ENCODE results near the gene PI3. TPM values are rescaled to one million over a fixed set of nuclear protein-coding genes. Genes with fewer than 3 reads are reported as not detected.

PI3 gene
- total and polyA plus RNA-seq, 2 of the 8 experiments (the other 6 are each of a cell fraction or from before 2014, with no cell fraction given) = not detected

GRCh38 chr20:45218636-45219035, 43.9 kb downstream of the PI3 start (continued):
- TF ChIP-seq CHD7 (IDR thresholded peaks at IDR 0.05; ENCODE audit: insufficient replicate concordance, low read length) = no peak
- no peak for TF ChIP-seq ZNF274 (IDR thresholded peaks at IDR 0.05; ENCODE audit: borderline replicate concordance, extremely low read depth, low read length)
- TF ChIP-seq NANOG (IDR thresholded peaks at IDR 0.05; ENCODE audit: insufficient read depth, low read depth, low read length, poor library complexity, severe bottlenecking) = no peak
- TF ChIP-seq RAD21 (IDR thresholded peaks at IDR 0.05 in 1 of 2, conservative IDR thresholded peaks at IDR 0.05 in 1 of 2; ENCODE audit: low read depth in 2 of 2, low read length in 2 of 2) = no peak
- no peak for TF ChIP-seq RBBP5 (IDR thresholded peaks at IDR 0.05; ENCODE audit: borderline replicate concordance, low read depth, low read length)
